HG02763 (cell line): Measurements from ENCODE around the gene GFM2.
"Not testable (repeated sequence)": the region's sequence is repeated elsewhere in the genome, so short reads cannot be mapped to it uniquely, and the experiment has no call there.

ENCODE experiments used
- ATAC-seq: cut with Tn5 transposase; IDR thresholded peaks from one replicate; pipeline ENCODE4 v1.9.1; 2021; ENCODE audit warnings: mild to moderate bottlenecking, moderate library complexity; ENCODE audit not compliant: unreplicated experiment

GFM2 gene

DNA sequence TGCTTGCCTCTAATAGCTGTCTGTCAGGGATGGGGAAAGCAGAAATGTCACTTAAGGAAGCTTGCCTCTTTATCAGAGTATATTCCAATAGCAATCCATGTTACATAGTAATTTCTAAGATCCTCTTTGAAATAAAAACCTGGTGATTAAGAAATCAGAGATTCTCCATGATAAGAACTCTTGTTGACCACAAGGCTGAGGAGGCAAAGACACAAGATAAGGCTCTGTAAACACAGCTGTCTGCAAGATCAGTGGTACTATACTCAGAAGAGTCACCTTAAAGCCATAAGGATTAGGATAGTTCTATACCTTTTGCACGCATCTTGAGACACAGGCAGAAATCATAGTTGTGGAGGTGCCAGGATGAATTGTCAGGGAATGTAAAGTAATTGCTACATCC, 41.6 kb downstream of the GFM2 start:
- no peak for ATAC-seq

DNA sequence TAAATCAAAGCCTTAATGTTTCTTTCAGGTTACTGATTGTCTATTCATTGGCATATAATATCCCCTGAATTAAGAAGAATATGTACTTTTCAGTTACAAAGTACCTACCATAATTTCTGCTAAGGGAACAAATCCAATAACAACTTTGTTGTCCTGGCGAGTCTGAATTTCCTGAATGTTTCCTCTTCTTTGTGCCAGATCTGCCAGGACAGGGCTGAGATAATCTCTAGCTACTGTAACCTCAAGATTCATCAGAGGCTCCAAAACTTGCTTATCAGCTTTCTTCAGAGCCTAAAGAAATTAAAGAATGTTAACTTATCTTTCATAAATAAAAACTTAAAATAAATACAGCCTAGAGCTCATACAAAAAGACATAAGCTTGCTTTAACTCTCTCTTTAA, 44.6 kb downstream of the GFM2 start:
- ATAC-seq, result no peak

DNA sequence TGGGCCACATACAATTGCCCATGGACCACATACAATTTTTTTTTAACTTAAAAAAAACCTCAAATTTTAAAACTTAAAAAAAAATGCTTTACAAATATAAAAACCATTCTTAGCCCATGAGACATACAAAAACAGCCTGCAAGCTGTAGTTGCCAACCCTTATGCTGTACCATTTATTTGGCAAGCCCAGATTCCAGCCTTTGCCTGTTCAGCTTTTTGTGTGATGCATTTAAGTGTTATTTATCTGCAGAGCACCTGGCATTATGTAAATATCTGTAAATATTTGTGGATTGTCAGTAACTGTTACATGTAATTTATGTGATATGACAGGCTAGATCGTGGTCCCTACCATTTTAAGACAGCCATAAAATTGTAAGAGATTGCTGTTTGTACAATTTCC, 49.3 kb downstream of the GFM2 start:
- no peak for ATAC-seq

DNA sequence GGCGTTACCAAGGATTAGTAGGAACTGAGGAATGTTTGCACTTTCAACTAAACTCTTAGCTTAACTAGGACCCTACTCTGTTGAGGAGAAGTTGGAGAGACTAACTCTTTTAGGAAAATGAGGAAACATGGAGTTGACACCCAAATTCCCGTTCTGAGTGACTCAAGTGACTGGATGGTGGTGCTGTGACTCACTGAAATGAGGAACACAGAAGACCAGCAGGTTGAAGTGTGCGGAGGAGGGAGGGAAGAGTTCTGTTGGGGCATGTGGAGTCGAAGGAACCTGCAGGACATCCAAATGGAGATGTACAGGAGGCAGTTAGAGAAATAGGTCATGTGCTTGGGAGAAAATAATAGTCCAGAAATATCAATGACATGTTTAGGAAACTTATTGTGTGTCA, 73.7 kb downstream of the GFM2 start:
- no peak for ATAC-seq

DNA sequence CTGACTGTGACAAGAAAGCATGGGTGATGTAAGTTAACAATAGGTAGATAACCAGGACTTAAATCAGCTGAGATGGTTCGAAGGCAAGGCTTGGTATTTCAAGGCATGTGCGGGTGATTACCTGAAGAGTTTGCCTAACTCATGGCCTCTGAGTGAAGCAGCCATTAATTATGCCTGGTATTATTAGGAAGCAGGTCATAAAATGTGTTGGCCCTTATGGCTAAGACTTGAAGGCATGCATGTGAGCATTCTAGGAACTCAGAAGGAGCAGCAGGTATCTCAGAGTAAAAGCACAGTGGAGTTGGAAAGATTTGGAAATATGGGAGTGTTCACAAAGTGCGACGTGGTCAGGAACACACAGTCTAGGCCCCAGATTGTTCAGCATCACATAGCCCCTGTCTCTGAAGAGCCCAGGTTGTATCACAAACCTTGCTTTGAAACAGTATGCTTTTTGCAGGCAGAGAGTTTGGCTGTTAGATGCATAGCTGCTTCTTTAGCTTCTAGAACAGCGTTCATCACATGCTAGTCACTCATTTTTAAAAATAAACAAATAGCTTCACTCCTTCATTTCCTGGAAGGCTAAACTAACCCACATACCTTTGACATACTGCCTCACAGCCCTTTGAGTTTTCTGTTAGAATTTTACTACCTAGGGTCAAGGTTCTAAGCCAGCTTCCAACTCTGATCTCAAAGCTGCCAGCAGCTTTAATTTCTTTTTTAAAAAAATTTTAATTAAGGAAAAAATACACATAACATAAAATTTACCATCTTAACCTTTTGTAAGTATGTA, 79.8 kb downstream of the GFM2 start:
- no peak for ATAC-seq

DNA sequence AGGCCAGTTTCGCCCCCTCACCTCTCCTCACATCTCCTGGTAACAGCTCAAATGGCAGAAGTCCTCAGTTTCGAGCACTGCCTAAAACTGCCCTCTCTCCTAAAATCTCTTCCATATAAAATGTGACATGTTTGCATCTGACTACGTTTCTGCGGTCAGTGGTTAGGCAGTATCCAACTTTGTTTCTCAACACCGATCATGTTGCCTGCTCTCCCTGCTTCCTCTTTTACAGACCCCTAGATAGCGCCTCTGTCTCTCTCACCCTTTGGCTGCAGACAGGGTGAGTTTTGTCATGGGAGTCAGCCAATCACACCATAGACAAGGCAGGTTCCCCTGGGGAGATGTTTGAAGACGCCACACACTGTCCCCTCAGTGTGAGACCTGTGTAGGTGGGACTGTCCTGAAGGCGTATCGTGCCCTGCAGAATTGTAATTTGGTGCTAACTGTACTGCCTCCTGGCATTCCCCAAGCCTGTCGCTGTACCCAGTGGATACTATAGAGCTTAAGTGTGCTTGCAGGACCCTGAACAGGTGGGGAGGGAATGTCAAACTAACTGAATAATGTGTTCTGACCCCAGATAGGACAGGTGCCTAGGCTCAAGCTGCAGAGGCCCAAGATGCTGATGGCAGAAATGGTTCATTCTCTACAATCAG, 80.8 kb downstream of the GFM2 start:
- peak; percentile 39 for ATAC-seq

DNA sequence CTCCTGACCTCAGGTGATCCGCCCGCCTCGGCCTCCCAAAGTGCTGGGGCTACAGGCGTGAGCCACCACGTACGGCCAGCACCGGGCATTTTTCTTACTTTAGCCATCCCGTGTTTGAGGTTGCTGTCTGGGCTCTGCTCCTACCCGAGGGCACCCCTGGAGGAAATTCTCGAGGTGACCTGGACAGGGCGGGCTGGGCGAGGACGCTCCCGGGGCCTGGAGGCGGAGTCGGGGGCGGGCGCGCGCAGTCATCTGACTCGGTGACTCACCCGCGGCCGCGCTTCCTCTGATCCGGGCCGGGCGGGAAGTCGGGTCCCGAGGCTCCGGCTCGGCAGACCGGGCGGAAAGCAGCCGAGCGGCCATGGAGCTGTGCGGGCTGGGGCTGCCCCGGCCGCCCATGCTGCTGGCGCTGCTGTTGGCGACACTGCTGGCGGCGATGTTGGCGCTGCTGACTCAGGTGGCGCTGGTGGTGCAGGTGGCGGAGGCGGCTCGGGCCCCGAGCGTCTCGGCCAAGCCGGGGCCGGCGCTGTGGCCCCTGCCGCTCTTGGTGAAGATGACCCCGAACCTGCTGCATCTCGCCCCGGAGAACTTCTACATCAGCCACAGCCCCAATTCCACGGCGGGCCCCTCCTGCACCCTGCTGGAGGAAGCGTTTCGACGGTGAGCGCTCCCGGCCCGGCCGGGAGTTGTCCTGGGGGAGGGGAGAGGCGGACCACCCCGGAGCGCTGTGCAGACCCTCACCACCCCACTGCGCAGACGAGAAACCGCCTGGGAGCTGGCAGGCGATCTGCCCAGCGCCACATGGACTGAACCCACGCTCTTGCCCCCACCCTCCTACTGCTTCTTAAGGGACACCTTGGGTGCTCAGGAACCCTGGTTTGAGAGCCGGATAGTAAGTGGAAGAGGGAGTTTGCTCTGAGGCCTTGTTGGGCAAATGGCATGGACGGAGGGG, 81.7 kb downstream of the GFM2 start, which contains the start of gene HEXB:
TSS of gene HEXB (plus strand) at position 334 of the 952 bp plus-strand sequence. CDS start at position 362, 28 bp downstream.
- peak; percentile 81 for ATAC-seq

DNA sequence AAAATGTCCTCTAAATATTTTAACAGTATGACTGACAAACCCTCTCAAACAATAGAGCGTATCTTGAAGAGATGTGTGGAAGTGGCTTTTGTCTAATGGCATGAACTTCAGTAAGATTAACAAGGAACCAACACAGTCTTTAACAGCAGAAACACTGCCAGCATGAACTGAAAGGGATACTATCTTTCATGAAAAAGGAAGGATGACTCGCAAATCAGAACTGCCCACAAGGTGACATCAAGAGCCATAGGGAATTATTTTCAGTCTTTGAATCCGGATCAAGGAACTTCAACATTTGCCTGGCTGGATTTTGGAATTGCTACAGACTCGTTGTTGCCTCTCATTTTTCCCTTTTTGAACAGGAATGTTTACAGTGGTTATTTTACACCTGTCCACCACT, 87.0 kb downstream of the GFM2 start:
- no peak for ATAC-seq

DNA sequence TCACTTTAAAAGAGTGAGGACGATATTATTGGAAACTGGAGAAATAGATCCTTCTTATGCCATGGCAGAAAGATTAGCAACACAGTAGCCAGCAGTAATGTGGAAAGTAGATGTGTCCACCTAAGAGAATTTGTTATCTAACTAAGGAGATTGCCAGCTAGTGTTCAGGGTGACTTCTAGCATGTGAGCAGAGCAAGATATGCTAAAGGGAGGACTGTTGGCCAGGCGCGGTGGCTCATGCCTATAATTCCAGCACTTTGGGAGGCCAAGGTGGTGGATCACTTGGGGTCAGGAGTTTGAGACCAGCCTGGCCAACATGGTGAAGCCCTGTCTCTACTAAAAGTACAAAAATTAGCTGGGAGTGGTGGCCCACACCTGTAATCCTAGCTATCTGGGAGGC, 87.6 kb downstream of the GFM2 start:
- ATAC-seq, result not testable (repeated sequence)

DNA sequence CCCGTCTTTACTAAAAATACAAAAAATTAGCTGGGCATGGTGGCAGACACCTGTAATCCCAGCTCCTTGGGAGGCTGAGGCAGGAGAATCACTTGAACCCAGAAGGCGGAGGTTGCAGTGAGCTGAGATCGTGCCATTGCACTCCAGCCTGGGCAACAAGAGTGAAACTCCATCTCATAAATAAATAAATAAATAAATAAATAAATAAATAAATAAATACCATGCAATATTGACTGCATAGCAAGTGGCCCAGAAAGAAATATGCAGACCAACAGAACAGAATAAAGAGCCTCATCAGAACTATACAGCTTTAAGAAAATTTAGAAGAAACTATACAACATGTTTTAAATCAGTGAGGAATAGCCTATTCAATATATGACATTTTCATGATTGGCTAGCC, 88.8 kb downstream of the GFM2 start:
- not testable (repeated sequence) for ATAC-seq

DNA sequence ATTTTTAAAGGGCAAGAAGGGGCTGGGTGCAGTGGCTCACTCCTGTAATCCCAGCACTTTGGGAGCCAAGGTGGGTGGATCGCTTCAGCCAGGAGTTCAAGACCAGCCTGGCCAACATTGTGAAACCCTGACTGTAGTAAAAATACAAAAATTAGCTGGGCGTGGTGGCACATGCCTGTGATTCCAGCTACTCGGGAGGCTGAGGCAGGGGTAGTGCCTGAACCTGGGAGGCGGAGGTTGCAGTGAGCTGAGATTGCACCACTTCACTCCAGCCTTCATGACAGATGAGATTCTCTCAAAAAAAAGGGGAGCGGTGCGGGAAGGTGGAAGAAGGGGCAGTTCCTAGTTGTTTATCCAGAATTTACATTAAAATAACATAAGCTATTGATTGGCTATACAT, 90.5 kb downstream of the GFM2 start:
- ATAC-seq, result not testable (repeated sequence)

DNA sequence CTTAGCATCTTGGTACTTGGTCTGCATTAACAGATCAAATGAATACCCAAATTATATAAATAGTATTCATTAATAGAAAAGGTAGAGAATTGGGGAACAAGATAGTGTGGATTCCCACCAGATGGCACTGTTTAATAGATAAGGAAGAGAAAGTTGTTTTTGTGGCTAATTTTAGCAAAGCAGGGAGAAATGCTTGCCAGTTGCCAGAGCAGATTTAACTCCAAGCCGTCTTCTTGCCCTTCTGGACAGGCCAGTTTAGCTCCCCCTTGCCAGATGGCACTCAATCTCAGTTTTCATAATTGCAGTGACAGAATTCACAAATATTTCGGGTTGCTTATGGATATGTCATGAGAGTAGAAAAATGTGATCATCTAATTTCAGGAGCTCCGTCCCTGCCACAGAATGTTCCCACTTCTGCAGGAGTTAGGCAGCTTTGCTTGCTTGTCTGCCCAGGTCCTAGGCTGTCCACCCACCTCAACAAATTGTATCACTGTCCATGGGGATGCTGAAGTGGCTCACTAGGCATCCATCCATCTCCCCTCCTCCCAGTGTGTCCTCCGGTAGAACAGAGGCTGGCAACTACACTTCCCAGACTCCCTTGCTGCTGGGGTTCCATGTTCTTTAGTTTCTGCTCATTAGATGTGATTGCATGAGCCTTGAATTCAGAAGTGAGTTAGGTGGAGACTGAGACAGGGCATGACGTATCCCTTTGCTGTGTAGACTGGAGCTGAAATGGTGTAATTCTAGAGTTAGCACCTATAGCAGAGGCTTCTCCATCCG, 93.7 kb downstream of the GFM2 start:
- ATAC-seq, result no peak

DNA sequence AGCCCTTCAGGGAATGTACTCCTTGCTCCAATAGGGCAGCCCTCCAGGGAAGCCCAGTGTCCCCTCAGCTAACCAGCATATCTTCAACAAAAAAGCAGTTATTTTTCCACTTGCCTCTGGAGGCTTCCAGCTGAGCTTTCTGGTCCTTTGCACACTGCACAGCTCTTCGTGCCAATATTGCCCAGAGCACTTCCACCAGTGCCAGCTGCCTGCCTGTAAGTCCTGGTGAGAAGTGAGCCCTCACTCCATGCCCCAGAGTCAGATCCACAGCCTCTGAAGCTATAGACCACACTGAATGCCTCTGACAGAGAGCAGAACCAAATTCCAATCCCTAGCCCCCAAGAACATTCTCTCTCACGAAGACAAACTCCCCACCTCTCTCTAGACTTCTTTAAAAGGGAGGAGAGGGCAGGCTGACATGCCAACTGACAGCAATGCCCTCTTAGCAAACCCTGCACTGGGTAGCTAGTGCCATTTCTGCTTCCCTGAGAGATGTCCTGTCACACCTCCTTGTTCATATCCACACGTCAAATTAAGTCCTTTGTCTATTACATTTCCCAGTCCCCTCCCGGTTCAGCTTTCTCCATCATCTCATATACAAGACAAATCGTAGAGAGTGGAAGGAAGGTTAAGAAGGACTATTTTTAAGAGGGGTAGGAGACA, 94.6 kb downstream of the GFM2 start:
- ATAC-seq, result no peak
